Endothelial cell of umbilical vein (primary cell): Measurements from ENCODE around the gene SMKR1. TPM values are rescaled to one million over a fixed set of nuclear protein-coding genes. Genes with fewer than 3 reads are reported as not detected.

Experiments used
- BruUV-seq: library from RNA; stranded (reverse); fragments of 400-500 nt; replicated peaks from 2 replicates; lab custom pipeline; 2021; lab: Mats Ljungman, UMichigan
- CTCF ChIA-PET: fragments of 300-600, 350-600 bp; sonication (Branson Sonifier 250); formaldehyde crosslinking; loops from one replicate; lab custom pipeline; 2021; ENCODE audit warnings: antibody characterized with exemption, inconsistent platforms; lab: Charles Lee
- POLR2A ChIA-PET: fragments of 300-600, 350-600 bp; sonication (Branson Sonifier 250); formaldehyde crosslinking; loops from one replicate; lab custom pipeline; 2021; ENCODE audit warnings: antibody characterized with exemption, inconsistent platforms; lab: Charles Lee
- DNase-seq: peaks from one replicate; pipeline ENCODE4 v3.0.0-alpha.2; 2011; ENCODE audit warnings: low read depth, low spot score
- FAIRE-seq: peaks from 2 replicates; lab custom pipeline; 2011; peaks lifted over from hg19 to GRCh38; lab: Jason Lieb, UNC
- H2AFZ ChIP-seq: 2 replicates; pipeline ENCODE4 v1.6.0; 2012; ENCODE audit warnings: low read depth, low read length, control low read depth, inconsistent platforms
- H3K27ac ChIP-seq: 2 replicates; pipeline ENCODE4 v1.5.1; 2011; ENCODE audit warnings: low read depth, mild to moderate bottlenecking, control low read depth, low read length, moderate library complexity; ENCODE audit not compliant: insufficient read depth
- H3K27me3 ChIP-seq, 2 experiments: 2 replicates each; pipeline versions ENCODE4 v1.6.0 to v1.6.1; 2011; ENCODE audit warnings: low read length in 2 of 2, mixed read lengths in 1 of 2; ENCODE audit not compliant: control insufficient read depth in 2 of 2, insufficient read depth in 2 of 2
- H3K36me3 ChIP-seq, 2 experiments: 2 replicates in 1 of 2; 3 replicates in 1 of 2; pipeline ENCODE4 v1.5.1; 2011; ENCODE audit warnings: low read length in 2 of 2, mild to moderate bottlenecking in 1 of 2, moderate library complexity in 1 of 2; ENCODE audit not compliant: control insufficient read depth in 2 of 2, insufficient read depth in 2 of 2; ENCODE audit errors: extremely low read depth in 1 of 2
- H3K4me1 ChIP-seq: 3 replicates; pipeline ENCODE4 v1.5.1; 2011; ENCODE audit warnings: mild to moderate bottlenecking, low read length; ENCODE audit not compliant: control insufficient read depth, insufficient read depth; ENCODE audit errors: extremely low read depth
- H3K4me2 ChIP-seq: 2 replicates; pipeline ENCODE4 v1.6.1; 2011; ENCODE audit warnings: low read length, control low read depth, mixed read lengths; ENCODE audit not compliant: insufficient read depth
- H3K4me3 ChIP-seq, 3 experiments: fragments of 200-600 bp in 1 of 3; sonication (generic), shearing (Covaris generic) in 1 of 3; replicated peaks in 1 of 3; 2 replicates each; pipeline ENCODE4 v1.5.1; 2011 to 2016; ENCODE audit warnings: control low read depth in 3 of 3, low read length in 3 of 3, mild to moderate bottlenecking in 2 of 3, inconsistent platforms in 1 of 3, low read depth in 1 of 3, moderate library complexity in 1 of 3; ENCODE audit not compliant: insufficient read depth in 1 of 3
- H3K79me2 ChIP-seq: 2 replicates; pipeline ENCODE4 v1.6.0; 2012; ENCODE audit warnings: low read length, inconsistent platforms; ENCODE audit not compliant: control insufficient read depth, insufficient read depth
- H3K9ac ChIP-seq: replicated peaks from 2 replicates; pipeline ENCODE3; 2011; ENCODE audit warnings: low read length, control low read depth; ENCODE audit not compliant: insufficient read depth; ENCODE audit errors: extremely low read depth
- H3K9me1 ChIP-seq: replicated peaks from 3 replicates; pipeline ENCODE4 v1.6.0; 2011; ENCODE audit warnings: mild to moderate bottlenecking, low read length; ENCODE audit not compliant: control insufficient read depth, insufficient read depth; ENCODE audit errors: extremely low read depth
- H3K9me3 ChIP-seq: replicated peaks from 2 replicates; pipeline ENCODE4 v1.5.1; 2012; ENCODE audit warnings: low read length, inconsistent platforms; ENCODE audit not compliant: control insufficient read depth, insufficient read depth
- H4K20me1 ChIP-seq: replicated peaks from 2 replicates; pipeline ENCODE3; 2011; ENCODE audit warnings: mild to moderate bottlenecking, low read length; ENCODE audit not compliant: control insufficient read depth, insufficient read depth; ENCODE audit errors: extremely low read depth
- CTCF ChIP-seq, 2 donors: IDR thresholded peaks; 1 replicate in 1 of 2; 2 replicates in 1 of 2; pipeline ENCODE4 v1.5.1; 2011; ENCODE audit warnings: low read length in 2 of 2, mild to moderate bottlenecking in 2 of 2, moderate library complexity in 2 of 2, control low read depth in 1 of 2, inconsistent platforms in 1 of 2, low read depth in 1 of 2; ENCODE audit not compliant: insufficient read depth in 1 of 2; ENCODE audit errors: extremely low read depth in 1 of 2
- EZH2 ChIP-seq: IDR thresholded peaks from 2 replicates; pipeline ENCODE4 v1.6.1; 2012; ENCODE audit warnings: borderline replicate concordance, low read depth, mild to moderate bottlenecking, moderate library complexity, low read length, inconsistent platforms; ENCODE audit not compliant: severe bottlenecking
- FOS ChIP-seq: IDR thresholded peaks from 2 replicates; pipeline ENCODE4 v1.6.1; 2011; ENCODE audit warnings: mild to moderate bottlenecking, low read length, moderate library complexity, borderline replicate concordance; ENCODE audit not compliant: insufficient read depth
- GATA2 ChIP-seq: IDR thresholded peaks from 2 replicates; pipeline ENCODE4 v1.7.0; 2011; ENCODE audit warnings: low read depth, mild to moderate bottlenecking, moderate library complexity, mixed read lengths, low read length; ENCODE audit not compliant: insufficient read length, insufficient read depth
- JUN ChIP-seq: IDR thresholded peaks from 2 replicates; pipeline ENCODE4 v1.6.1; 2011; ENCODE audit warnings: borderline replicate concordance, low read depth; ENCODE audit not compliant: insufficient read length, insufficient read depth
- MAX ChIP-seq: IDR thresholded peaks from 2 replicates; pipeline ENCODE4 v1.6.1; 2011; ENCODE audit not compliant: insufficient read depth, insufficient read length
- MYC ChIP-seq: IDR thresholded peaks from one replicate; pipeline ENCODE4 v1.6.1; 2011; ENCODE audit warnings: mild to moderate bottlenecking, low read depth, low read length
- POLR2A ChIP-seq: IDR thresholded peaks from 2 replicates; pipeline ENCODE4 v1.6.1; 2012; ENCODE audit warnings: low read depth, mild to moderate bottlenecking, control low read depth, low read length
- POLR2AphosphoS5 ChIP-seq: IDR thresholded peaks from 2 replicates; pipeline ENCODE4 v1.6.1; 2012; ENCODE audit warnings: low read depth, mild to moderate bottlenecking, control low read depth, low read length, moderate library complexity; ENCODE audit not compliant: insufficient read depth
- dilution Hi-C: fragments of 300-500 bp; cut with MboI; formaldehyde crosslinking; loops from one replicate; pipeline ENCODE4 v1.15.0; 2019; ENCODE audit warnings: low sequenced_read_pairs; ENCODE audit not compliant: extremely low pct_ligation_motif_present
- intact Hi-C: fragments of 100-400 bp; cut with micrococcal nuclease; formaldehyde crosslinking; loops from one replicate; pipeline ENCODE4 v1.10.0; 2022
- polyA plus RNA-seq, 4 experiments: library from polyadenylated mRNA; depleted of rRNA in 3 of 4; stranded (reverse) in 3 of 4; unstranded in 1 of 4; fragments of >200 nt; gene quantifications; 2 replicates each; pipeline versions ENCODE4 v1.2.1 to v1.2.3, GENCODE V29; 2011 to 2012; ENCODE audit warnings: missing spikeins in 1 of 4
- total RNA-seq: library from RNA; stranded (reverse); gene quantifications from 2 replicates; pipeline ENCODE4 v1.2.3, GENCODE V29; 2021

Gene SMKR1
- total and polyA plus RNA-seq, 2 donors (not counting 3 experiments of a cell fraction or from before 2014, with no cell fraction given) = 0.64 TPM; not detected in 1

GRCh38 chr7:129522971-129523340 is 20.6 kb downstream of the SMKR1 start:
- no peak overlapping the region for H3K9ac ChIP-seq
- TF ChIP-seq JUN (no peak), MYC (no peak), POLR2AphosphoS5 (no peak), POLR2A (no peak), FOS (no peak), EZH2 (no peak), MAX (no peak), CTCF (IDR thresholded peaks at IDR 0.05; ENCODE audit: extremely low read depth in 1 of 2, insufficient read depth in 1 of 2, low read depth in 1 of 2, low read length in 2 of 2) (no peak), GATA2 (no peak)
- H3K4me3 ChIP-seq = no peak overlapping the region
- BruUV-seq = no TSS peak
- H3K4me1 ChIP-seq = no peaks in the 10 kb centered on the region
- no peak for FAIRE-seq
- ChIA-PET POLR2A (no interaction called here), CTCF (interaction anchor here (0.7 to 2.1 kb wide), 6 partner anchors 10 to 121 kb away, joined by 3 to 6 read pairs (median 4); no protein-coding TSS in a partner anchor)
- no peak overlapping the region for H3K4me2 ChIP-seq
- H3K36me3 ChIP-seq = no peaks in the 10 kb centered on the region
- no peak for DNase-seq
- H3K27me3 ChIP-seq = peaks cover 2 to 3% of the 10 kb centered on the region in 2 experiments
- no peaks in the 10 kb centered on the region for H3K9me3 ChIP-seq
- intact Hi-C loops (no loop called here), dilution Hi-C loops (no loop called here)
- no peaks in the 10 kb centered on the region for H3K9me1 ChIP-seq
- no peaks in the 10 kb centered on the region for H3K79me2 ChIP-seq
- H3K27ac ChIP-seq = no peak overlapping the region
- no peaks in the 10 kb centered on the region for H4K20me1 ChIP-seq
- H2AFZ ChIP-seq = no peak overlapping the region
